TTC549 (cell line): ENCODE data around the gene RAB4B.
"Not testable (repeated sequence)": the region's sequence is repeated elsewhere in the genome, so short reads cannot be mapped to it uniquely, and the experiment has no call there.

Experiments
- FAIRE-seq: peaks from 2 replicates; lab custom pipeline; 2012; peaks lifted over from hg19 to GRCh38; lab: Jason Lieb, UNC

Gene RAB4B

DNA sequence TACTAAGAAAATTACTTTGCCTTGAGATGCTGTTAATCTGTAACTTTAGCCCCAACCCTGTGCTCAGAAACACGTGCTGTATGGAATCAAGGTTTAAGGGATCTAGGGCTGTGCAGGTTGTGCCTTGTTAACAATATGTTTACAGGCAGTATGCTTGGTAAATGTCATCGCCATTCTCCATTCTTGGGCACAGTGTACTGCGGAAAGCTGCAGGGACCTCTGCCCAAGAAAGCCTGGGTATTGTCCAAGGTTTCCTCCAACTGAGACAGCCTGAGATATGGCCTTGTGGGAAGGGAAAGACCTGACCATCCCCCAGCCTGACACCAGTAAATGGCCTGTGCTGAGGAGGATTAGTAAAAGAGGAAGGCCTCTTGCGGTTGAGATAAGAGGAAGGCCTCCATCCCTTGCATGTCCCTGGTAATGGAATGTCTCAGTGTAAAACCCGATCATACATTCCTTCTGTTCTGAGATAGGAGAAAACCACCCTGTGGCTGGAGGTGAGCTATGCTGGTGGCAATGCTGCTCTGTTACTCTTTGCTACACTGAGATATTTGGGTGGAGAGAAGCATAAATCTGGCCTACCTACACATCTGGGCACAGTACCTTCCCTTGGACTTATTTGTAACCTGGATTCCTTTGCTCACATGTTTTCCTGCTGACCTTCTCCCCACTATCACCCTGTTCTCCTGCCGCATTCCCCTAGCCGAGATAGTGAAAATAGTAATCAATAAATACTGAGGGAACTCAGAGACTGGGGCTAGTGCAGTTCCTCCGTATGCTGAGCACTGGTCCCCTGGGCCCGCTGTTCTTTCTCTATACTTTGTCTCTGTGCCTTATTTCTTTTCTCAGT is 44.9 kb downstream of the RAB4B start:
- FAIRE-seq: not testable (repeated sequence)

DNA sequence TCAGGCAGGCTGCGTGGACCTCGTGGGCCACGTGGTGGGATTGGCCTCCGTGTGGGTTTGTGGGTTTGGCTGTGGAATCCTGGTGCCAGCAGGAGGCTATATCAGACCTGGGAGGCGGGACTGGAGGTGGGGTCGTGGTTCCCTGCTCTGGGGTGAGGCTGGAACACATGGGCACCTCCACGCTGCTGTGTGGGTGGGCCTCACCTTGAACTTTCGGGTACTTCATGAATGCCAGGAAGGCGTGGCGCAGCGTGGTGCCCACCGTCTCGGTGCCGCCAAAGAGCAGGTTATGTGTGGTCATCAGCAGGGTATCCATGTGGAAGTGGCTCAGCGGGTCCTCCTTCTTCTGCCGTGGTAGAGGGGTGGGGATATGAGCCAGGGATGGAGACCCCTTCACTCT is 46.9 kb downstream of the RAB4B start:
- FAIRE-seq: not testable (repeated sequence)

DNA sequence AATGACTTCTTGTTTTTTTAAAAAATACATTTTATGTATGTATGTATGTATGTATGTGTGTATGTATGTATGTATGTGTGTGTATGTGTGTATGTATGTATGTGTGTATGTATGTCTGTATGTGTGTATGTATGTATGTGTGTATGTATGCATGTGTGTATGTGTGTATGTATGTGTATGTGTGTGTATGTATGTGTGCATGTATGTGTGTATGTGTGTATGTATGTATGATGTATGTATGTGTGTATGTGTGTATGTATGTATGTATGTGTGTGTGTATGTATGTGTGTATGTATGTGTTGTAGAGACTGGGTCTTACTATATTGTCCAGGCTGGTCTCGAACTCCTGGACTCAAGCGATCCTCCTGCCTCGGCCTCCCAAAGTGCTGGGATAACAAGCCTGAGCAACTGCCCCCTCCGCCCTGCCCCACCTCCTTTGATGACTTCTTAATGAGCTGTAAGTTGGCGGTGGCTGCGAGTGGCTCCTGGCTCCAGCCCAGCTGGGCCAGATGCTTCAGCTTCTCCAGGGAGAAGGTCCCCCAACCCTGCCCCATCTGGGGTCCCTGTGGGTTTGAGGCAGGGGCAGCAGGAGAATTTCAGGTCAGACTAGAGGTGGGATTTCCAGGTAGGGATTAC is 47.5 kb downstream of the RAB4B start:
- not testable (repeated sequence) for FAIRE-seq

DNA sequence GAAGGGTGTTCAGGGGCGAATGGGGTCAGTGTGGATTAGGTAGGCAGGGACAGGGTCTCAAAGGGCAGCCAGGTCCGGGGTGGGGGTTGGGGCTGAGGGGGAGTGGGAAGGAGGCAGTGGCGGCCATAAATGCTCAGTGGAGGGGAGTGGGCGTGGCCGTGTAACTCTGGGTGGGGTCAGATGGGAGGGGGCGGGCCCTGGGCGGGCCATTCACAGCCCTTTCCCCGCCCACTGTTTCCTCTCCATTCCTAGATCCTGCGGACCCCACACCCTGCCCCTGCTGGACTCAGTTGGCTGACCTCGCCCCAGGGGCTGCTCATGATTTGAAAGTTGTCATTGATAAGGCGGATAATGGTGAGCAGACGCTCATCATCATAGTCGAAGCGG is 48.3 kb downstream of the RAB4B start:
- FAIRE-seq: not testable (repeated sequence)

DNA sequence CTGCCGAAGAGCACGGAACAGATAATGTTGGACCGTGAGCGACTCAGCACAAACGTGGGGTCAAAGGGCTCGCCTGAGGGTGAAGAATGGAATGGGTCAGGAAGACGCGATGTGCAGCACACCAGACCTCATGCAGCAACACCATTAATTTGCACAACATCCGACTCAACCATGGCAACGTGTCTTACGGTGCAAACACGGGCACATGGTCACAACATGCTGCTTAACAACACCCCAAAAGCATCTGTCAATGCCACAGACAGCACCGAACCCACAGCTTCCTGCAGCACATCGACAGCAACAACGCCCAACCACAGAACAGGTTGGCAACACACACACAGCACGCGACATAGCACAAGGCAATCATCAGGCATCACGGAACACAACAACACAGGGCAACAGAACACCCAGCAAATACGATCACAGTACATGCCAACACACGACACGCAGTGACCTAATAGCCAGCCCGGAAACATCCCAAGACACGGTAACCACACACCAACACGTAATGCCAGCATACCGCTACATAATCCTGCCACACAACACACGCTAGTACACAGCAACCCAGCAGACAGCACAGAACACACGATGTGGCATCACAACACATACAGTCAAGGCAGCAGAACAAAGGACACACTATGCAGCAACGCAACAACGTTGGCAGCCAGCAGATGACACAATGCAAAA is 48.8 kb downstream of the RAB4B start:
- not testable (repeated sequence) for FAIRE-seq

DNA sequence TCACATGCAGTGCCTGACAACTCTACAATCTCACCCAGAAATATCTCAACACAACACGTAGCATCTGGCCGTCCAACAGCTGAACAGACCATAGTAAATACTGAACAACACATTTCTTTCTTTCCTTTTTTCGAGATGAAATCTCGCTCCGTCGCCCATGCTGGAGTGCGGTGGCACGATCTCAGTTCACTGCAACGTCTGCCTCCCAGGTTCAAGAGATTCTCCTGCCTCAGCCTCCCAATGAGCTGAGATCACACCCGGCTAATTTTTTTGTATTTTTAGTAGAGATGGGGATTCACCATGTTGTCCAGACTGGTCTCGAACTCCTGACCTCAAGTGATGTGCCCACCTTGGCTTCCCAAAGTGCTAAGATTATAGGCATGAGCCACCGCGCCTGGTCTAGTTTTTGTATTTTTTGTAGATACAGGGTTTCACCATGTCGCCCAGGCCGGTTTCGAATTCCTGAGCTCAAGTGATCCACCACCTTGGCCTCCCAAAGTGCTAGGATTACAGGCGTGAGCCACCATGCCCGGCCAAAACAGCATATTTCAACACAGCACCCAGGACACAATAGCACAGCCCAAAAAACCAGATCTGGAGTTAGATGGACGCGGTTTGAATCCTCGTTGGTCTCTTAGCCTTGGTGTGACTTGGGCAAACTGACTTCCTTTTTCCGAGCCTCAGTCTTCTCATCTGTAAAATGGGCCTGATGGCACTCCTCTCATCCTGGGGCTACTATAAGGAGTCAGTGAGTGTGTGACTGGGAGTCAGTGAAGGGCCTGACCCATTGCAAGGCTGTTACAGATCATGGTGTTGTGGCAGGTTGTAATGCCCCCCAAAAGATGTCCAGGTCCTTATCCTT is 49.6 kb downstream of the RAB4B start:
- FAIRE-seq: no peak

DNA sequence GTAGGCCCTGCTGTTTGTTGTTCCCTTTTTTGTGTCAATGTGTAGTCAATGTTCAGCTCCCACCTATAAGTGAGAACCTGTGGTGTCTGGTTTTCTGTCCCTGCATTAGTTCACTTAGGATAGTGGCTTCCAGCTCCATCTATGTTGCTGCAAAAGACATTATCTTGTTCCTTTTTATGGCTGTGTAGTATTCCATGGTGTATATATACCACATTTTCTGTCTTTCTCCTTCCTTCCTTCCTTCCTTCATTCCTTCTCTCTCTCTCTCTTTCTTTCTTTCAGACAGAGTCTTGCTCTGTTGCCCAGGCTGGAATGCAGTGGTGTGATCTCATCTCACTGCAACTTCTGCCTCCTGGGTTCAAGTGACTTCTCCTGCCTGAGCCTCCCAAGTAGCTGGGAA is 51.2 kb downstream of the RAB4B start:
- FAIRE-seq: no peak

DNA sequence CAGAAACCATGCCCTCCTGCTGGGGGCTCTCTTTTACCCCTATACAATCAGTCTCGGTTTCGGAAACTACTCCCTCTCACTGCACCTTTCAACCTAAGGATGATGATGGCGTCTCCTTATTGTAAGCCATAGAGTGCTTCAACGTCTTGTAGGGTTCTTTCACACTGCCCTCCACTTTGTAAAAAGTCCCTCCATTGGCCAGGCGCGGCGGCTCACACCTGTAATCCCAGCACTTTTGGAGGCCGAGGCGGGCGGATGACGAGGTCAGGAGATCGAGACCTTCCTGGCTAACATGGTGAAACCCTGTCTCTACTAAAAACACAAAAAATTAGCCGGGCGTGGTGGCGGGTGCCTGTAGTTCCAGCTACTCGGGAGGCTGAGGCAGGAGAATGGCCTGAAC is 52.7 kb downstream of the RAB4B start:
- FAIRE-seq: not testable (repeated sequence)

DNA sequence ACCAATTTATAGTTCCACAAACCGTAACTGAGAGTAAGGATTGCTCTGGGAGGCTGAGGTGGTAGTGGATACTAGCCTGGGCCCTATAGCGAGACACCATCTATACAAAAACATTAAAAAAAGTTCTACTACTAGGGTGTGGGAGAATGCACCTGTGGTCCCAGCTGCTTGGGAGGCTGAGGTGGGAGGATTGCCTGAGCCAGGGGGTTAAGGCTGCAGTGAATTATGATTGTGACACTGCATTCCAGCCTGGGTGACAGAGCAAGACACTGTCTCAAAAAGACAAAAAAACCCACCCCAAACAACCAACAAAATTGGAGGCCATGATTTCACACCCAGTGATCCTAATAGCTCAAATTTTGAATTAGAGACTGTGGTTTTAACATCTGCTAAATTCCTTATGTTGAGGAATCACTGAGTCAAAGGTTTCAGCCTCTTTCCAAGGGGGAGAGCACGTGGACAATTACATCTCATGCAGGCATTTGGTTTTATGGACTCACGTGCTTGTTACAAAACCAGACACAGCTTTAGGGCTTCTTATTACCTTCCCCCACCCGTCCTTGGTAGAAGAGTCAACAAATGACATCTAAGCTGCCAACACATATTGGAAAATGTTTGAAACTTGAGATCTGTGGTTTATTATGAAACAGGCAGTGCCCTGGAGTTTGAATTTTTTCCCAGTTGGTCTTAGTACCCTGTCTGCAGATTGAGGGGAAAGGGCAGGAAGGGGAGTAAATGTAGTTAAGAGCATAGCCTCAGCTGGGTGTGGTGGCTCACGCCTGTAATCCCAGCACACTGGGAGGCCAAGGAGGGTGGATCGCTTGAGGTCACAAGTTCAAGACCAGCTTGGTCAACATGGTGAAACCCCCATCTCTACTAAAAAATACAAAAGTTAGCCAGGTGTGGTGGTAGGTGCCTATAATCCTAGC is 53.7 kb downstream of the RAB4B start:
- no peak for FAIRE-seq

DNA sequence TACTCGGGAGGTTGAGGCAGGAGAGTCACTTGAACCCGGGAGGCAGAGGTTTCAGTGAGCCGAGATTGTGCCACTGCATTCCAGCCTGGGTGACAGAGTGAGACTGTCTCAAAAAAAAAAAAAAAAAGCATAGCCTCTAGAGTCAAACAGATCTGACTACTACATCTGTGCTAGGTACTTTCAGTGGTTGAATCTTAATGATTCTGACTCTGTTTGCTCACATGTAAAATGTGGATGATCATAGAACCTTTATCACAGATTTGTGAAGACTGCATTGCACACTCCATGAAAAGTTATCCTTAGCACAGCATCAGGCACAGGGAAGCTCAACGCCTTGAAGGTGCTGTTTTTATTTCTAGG is 54.4 kb downstream of the RAB4B start:
- not testable (repeated sequence) for FAIRE-seq

DNA sequence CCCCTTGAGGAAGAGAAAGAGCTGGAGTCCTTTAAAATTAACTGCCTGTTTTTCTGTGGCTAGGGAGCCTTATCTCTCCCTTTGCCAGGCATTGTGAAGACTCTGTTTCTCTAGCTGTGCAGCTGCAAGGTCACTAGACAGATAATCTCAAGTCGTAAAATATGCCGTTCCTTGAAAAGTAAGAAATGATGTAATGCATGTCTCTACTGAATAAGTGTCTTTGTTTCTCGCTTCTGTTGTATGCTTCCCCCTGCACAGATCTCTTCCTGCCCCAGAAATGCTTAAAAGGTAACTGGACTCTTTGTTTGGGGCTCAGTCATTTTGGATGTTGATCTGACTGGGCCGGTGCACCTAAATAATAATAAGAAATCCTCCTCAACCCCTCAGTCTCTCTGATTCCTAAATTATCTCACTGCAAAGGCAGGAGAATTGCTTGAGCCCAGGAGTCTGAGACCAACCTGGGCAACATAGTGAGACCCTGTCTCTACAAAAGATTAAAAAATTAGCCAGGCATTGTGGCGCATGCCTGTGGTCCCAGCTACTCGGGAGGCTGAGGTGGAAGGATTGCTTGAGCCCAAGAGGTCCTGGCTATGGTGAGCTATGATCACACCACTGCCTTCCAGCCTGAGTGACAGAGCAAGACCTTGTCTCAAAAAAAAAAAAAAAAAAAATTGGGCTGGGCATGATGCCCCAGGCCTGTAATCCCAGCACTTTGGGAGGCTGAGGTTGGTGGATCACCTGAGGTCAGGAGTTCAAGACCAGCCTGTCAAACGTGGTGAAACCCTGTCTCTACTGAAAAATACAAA is 55.9 kb downstream of the RAB4B start:
- not testable (repeated sequence) for FAIRE-seq

DNA sequence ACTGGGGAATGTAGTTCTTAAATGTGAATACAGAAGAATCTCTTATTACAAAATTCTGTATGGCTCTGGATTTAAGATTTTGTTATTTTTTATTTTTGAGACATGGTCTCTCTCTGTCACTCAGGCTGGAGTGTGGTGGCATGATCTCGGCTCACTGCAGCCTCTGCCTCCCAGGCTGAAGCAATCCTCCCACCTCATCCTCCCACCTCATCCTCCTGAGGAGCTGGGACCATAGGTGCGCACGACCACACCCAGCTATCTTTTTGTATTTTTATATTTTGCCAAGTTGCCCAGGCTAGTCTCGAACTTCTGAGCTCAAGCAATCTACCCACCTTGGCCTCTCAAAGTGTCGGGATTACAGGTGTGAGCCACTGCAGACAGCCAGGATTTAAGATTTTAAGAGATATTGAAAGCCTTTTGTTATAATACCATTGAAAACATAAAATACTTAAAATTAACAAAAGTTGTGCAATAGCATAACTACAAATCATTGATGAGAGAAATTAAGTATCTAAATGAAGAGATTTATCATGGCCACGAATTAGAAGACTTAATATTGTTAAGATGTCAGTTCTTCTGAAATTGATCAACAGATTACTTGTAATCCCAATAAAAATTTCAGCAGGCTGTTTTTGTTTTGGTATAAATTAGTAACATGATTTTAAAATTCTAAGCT is 58.8 kb downstream of the RAB4B start:
- FAIRE-seq: no peak

DNA sequence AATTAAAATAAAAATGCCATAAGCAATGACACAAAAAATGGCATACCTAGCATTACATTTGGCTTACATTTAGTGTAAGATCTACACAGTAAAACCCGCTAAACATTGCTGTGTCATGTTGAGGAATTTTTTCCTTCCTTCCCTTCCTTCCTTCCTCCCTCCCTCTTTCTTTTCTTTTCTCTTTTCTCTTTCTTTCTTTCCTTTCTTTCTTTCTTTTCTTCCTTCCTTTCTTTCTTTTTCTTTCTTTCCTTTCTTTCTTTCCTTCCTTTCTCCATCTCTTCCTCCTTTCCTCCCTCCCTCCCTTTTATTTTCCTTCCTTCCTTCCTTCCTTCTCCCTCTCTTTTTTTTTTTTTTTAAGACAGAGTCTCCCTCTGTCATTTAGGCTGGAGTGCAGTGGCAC is 60.4 kb downstream of the RAB4B start:
- not testable (repeated sequence) for FAIRE-seq

DNA sequence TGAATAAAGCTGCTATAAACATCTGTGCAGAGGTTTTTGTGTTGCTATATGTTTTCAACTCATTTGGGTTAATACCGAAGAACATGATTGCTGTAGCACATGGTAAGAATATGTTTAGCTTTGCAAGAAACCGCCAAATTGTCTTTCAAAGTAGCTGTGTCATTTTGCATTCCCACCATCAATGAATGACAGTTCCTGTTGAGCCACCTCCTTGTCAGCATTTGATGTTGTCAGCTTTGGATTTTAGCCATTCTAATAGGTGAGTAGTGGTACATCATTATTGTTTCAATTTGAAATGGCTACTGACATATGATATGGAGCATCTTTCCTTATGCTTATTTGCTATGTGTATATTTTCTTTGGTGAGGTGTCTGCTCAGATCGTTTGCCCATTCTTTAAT is 64.0 kb downstream of the RAB4B start:
- FAIRE-seq: not testable (repeated sequence)

DNA sequence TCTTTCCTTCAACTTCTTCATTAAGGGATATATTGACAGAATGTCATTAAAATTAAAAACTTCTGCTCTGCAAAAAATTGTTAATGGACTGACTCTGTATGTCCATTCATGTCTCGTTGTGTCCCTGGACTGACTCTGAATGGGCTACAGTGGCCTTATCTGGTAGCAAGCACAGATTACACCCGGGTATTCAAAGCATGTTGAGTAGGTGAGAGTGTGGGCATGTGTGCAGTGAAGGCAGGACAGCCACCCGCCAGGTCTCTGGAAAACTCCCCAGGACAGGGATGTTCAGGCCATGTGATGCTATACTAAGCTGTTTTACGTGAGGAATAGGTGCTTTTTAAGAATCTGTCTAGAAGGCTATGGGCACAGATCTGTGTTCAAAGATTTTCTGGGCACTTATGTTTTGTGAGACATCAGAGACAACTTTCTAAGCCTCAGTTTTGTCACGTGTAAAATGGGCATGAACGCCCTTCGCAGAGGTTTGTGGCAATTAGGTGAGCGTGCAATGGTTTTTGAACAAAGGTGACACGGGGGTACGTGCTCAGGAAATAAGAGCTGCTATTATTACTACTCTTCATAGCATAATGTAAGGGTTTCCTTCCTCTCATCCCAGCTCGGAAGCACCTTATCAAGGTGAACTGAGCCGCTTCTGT is 65.1 kb downstream of the RAB4B start:
- FAIRE-seq: not testable (repeated sequence)

DNA sequence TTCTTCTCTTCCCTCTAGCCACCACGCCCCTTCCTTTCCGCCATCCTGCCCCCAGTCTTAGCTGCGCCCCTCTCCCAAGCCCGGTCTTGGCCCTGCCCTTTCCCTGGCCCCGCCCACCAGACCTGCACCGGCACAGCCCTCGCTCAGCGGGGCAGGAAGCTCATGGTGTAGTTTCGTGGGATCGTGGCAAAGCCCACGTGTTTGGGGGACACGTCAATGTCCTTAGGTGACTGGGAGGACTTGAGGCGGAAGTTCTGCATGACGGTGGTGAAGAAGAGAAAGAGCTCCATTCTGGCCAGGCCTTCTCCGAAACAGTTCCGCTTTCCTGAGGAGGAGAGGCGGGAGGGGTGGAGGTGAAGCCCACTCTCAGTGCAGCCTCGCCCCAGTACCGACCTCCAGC is 65.6 kb downstream of the RAB4B start:
- FAIRE-seq: not testable (repeated sequence)
